IMR-90 (cell line): ENCODE measurements around the gene MIER3. TPM values are rescaled to one million over a fixed set of nuclear protein-coding genes. Genes with fewer than 3 reads are reported as not detected.

Experiments used
- ATAC-seq: fragments of 200-7000 bp; cut with Tn5 transposase; 2 replicates; pipeline ENCODE4 v1.9.1; 2020; ENCODE audit warnings: low read depth, mild to moderate bottlenecking, moderate library complexity
- BruUV-seq: library from RNA; stranded (reverse); fragments of 400-500 nt; replicated peaks from 2 replicates; lab custom pipeline; 2021; lab: Mats Ljungman, UMichigan
- CTCF ChIA-PET: fragments of 300-600 bp; formaldehyde crosslinking; extraction: SDS; loops from one replicate; lab custom pipeline; 2021; ENCODE audit warnings: antibody characterized with exemption; lab: Yijun Ruan, JAX
- POLR2A ChIA-PET: fragments of 300-600 bp; sonication (Branson Sonifier 250); formaldehyde crosslinking; loops from one replicate; lab custom pipeline; 2022; ENCODE audit warnings: antibody characterized with exemption; ENCODE audit not compliant: unreplicated experiment; lab: Charles Lee
- DNase-seq: peaks from one replicate; pipeline ENCODE4 v3.0.0; 2013
- H2AFZ ChIP-seq: replicated peaks from 2 replicates; pipeline ENCODE3; 2013; ENCODE audit warnings: low read length, mild to moderate bottlenecking; ENCODE audit not compliant: poor library complexity
- H2AK5ac ChIP-seq: 2 replicates; pipeline ENCODE4 v1.6.1; 2013; ENCODE audit warnings: low read depth, low read length, inconsistent platforms
- H2AK9ac ChIP-seq: replicated peaks from 2 replicates; pipeline ENCODE3; 2013; ENCODE audit warnings: mild to moderate bottlenecking, low read depth, low read length, moderate library complexity; ENCODE audit not compliant: poor library complexity
- H2BK120ac ChIP-seq: 2 replicates; pipeline ENCODE4 v1.6.1; 2013; ENCODE audit warnings: low read depth, low read length, inconsistent platforms
- H2BK15ac ChIP-seq: 3 replicates; pipeline ENCODE4 v1.6.1; 2013; ENCODE audit warnings: low read depth, low read length, inconsistent platforms
- H2BK20ac ChIP-seq: 2 replicates; pipeline ENCODE4 v1.6.1; 2013; ENCODE audit warnings: low read depth, mild to moderate bottlenecking, inconsistent platforms, low read length, moderate library complexity
- H2BK5ac ChIP-seq: 2 replicates; pipeline ENCODE4 v1.6.1; 2013; ENCODE audit warnings: mild to moderate bottlenecking, low read depth, low read length, inconsistent platforms; ENCODE audit not compliant: poor library complexity, severe bottlenecking
- H3K14ac ChIP-seq: replicated peaks from 2 replicates; pipeline ENCODE4 v1.6.1; 2013; ENCODE audit warnings: low read depth, low read length, inconsistent platforms
- H3K18ac ChIP-seq: 2 replicates; pipeline ENCODE4 v1.6.1; 2013; ENCODE audit warnings: low read depth, low read length, control low read depth
- H3K23ac ChIP-seq: 2 replicates; pipeline ENCODE4 v1.6.1; 2013; ENCODE audit warnings: low read depth, low read length, inconsistent platforms
- H3K27ac ChIP-seq: 2 replicates; pipeline ENCODE4 v1.5.1; 2013; ENCODE audit warnings: mild to moderate bottlenecking, control low read depth, low read length; ENCODE audit not compliant: insufficient read depth
- H3K27me3 ChIP-seq: 2 replicates; pipeline ENCODE4 v1.6.1; 2013; ENCODE audit warnings: low read length; ENCODE audit not compliant: control insufficient read depth, insufficient read depth
- H3K36me3 ChIP-seq: 2 replicates; pipeline ENCODE4 v1.6.1; 2013; ENCODE audit warnings: low read length, mixed read lengths; ENCODE audit not compliant: control insufficient read depth, insufficient read depth
- H3K4ac ChIP-seq: 2 replicates; pipeline ENCODE4 v1.6.1; 2013; ENCODE audit warnings: low read depth, low read length, inconsistent platforms
- H3K4me1 ChIP-seq: 2 replicates; pipeline ENCODE4 v1.6.1; 2013; ENCODE audit warnings: low read length, mixed read lengths; ENCODE audit not compliant: control insufficient read depth, insufficient read depth
- H3K4me2 ChIP-seq: 2 replicates; pipeline ENCODE4 v1.6.1; 2013; ENCODE audit warnings: low read depth, mild to moderate bottlenecking, control low read depth, low read length, moderate library complexity
- H3K4me3 ChIP-seq: 2 replicates; pipeline ENCODE4 v1.5.1; 2013; ENCODE audit warnings: low read depth, mild to moderate bottlenecking, control low read depth, low read length, moderate library complexity; ENCODE audit not compliant: insufficient read depth
- H3K56ac ChIP-seq: 2 replicates; pipeline ENCODE4 v1.6.1; 2013; ENCODE audit warnings: low read length, inconsistent platforms; ENCODE audit not compliant: insufficient read depth; ENCODE audit errors: extremely low read depth
- H3K79me1 ChIP-seq, 2 experiments: 2 replicates each; pipeline ENCODE4 v1.6.1; 2013; ENCODE audit warnings: low read length in 2 of 2, inconsistent platforms in 1 of 2, low read depth in 1 of 2
- H3K9ac ChIP-seq: 2 replicates; pipeline ENCODE4 v1.6.1; 2013; ENCODE audit warnings: low read depth, low read length, control low read depth
- H3K9me1 ChIP-seq: 2 replicates; pipeline ENCODE4 v1.6.1; 2013; ENCODE audit warnings: low read length, inconsistent platforms; ENCODE audit not compliant: insufficient read depth
- H3K9me3 ChIP-seq: 2 replicates; pipeline ENCODE4 v1.6.1; 2013; ENCODE audit warnings: low read length; ENCODE audit not compliant: control insufficient read depth, insufficient read depth
- H4K20me1 ChIP-seq: 2 replicates; pipeline ENCODE4 v1.6.1; 2013; ENCODE audit warnings: low read length, inconsistent platforms; ENCODE audit not compliant: insufficient read depth
- H4K5ac ChIP-seq: 2 replicates; pipeline ENCODE4 v1.6.1; 2013; ENCODE audit warnings: mild to moderate bottlenecking, low read depth, low read length, control low read depth
- H4K8ac ChIP-seq, 2 experiments: 2 replicates each; pipeline ENCODE4 v1.6.1; 2013; ENCODE audit warnings: low read depth in 2 of 2, low read length in 2 of 2, control low read depth in 1 of 2, inconsistent platforms in 1 of 2
- H4K91ac ChIP-seq: 2 replicates; pipeline ENCODE4 v1.6.1; 2013; ENCODE audit warnings: low read depth, low read length, inconsistent platforms; ENCODE audit not compliant: insufficient read depth
- CEBPB ChIP-seq: IDR thresholded peaks from 2 replicates; pipeline ENCODE4 v1.6.1; 2012; ENCODE audit warnings: low read depth, low read length, improper control_type of control experiment
- CHD1 ChIP-seq: IDR thresholded peaks from 2 replicates; pipeline ENCODE4 v1.6.1; 2012; ENCODE audit warnings: low read depth, low read length, improper control_type of control experiment
- ELK1 ChIP-seq: fragments of 150-350 bp; IDR thresholded peaks from 2 replicates; pipeline ENCODE4 v1.6.1; 2016; ENCODE audit warnings: low read depth, mild to moderate bottlenecking, low read length, moderate library complexity, borderline replicate concordance
- MAFK ChIP-seq: IDR thresholded peaks from 2 replicates; pipeline ENCODE4 v1.6.1; 2012; ENCODE audit warnings: low read depth, low read length, improper control_type of control experiment
- NFE2L2 ChIP-seq: fragments of 150-350 bp; IDR thresholded peaks from 2 replicates; pipeline ENCODE4 v1.6.1; 2016; ENCODE audit warnings: low read depth, mild to moderate bottlenecking, low read length
- RAD21 ChIP-seq: IDR thresholded peaks from 2 replicates; pipeline ENCODE4 v1.6.1; 2012; ENCODE audit warnings: low read length, improper control_type of control experiment
- RCOR1 ChIP-seq: IDR thresholded peaks from 2 replicates; pipeline ENCODE4 v1.6.1; 2012; ENCODE audit warnings: mild to moderate bottlenecking, low read length, improper control_type of control experiment; ENCODE audit not compliant: insufficient replicate concordance
- WGBS, 2 experiments: methylation state at CpG; one replicate each; pipeline versions ENCODE4 v1.1.5 to v1.1.7; 2013; ENCODE audit warnings: missing lambda C conversion rate in 2 of 2; ENCODE audit not compliant: insufficient read length in 1 of 2; ENCODE audit errors: extremely low coverage in 2 of 2; 5-methylcytosine and 5-hydroxymethylcytosine counted together
- dilution Hi-C: fragments of 300-500 bp; cut with HindIII; formaldehyde crosslinking; loops from one replicate; pipeline ENCODE4 v1.14.3; 2018; ENCODE audit warnings: low sequenced_read_pairs; ENCODE audit not compliant: unreplicated experiment
- in situ Hi-C: fragments of 300-500 bp; cut with MboI; formaldehyde crosslinking; loops from 3 replicates; pipeline ENCODE4 v1.14.3; 2019; ENCODE audit warnings: low sequenced_read_pairs, inconsistent platforms, mixed read lengths
- intact Hi-C: fragments of 100-400 bp; cut with micrococcal nuclease; formaldehyde crosslinking; loops from 2 replicates; pipeline ENCODE4 v1.10.0; 2022
- polyA plus RNA-seq, 3 experiments: library from polyadenylated mRNA; depleted of rRNA; stranded (reverse); fragments of >200 nt; gene quantifications; 2 replicates each; pipeline ENCODE4 v1.2.3, GENCODE V29; 2012; ENCODE audit warnings: low replicate concordance in 1 of 3
- total RNA-seq: library from RNA; depleted of rRNA; stranded (reverse); fragments of >200 nt; gene quantifications from 2 replicates; pipeline ENCODE4 v1.2.3, GENCODE V29; 2012
- TF ChIP-seq, protein P1 (sequence below): fragments of 150-350 bp; IDR thresholded peaks from 2 replicates; pipeline ENCODE4 v1.6.1; 2017; ENCODE audit warnings: mild to moderate bottlenecking, antibody characterized with exemption, low read length, low read depth

The MIER3 gene
- total and polyA plus RNA-seq, 2 of the 4 experiments (the other 2 are of a cell fraction), result 6.4 to 22.9 TPM

DNA sequence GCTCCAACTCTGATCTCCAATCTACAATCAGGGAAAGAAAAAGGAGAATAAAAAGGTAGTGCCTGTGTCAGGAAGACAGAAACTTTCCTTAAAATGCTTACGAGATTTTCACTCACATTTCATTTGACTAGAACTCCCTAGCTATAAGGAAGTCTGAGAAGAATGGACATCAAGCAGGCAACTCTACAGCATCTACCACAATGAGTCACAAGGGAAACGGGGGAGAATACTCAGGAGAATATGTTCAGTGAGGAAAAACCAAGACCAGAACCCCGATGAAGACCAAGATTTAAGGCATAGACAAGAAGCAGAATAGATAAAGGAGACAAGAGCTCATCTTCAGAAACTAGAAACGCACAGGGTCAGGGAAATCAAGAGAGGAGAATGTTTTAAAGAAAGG, 51.5 kb downstream of the MIER3 start:
- Histone ChIP-seq H3K4me2 (peak overlapping the region; percentile 40; the same call in 1 of the 2 replicates), H4K20me1 (no peaks in the 10 kb centered on the region), H3K4me1 (no peaks in the 10 kb centered on the region; the same call in 1 of the 2 replicates), H2AFZ (no peak overlapping the region), H3K79me1 (no peaks in the 10 kb centered on the region), H2AK9ac (no peak overlapping the region), H4K8ac (no peak overlapping the region), H3K56ac (no peak overlapping the region), H3K9me3 (peaks cover 3% of the 10 kb centered on the region; the same call in 1 of the 2 replicates), H3K9ac (peak overlapping the region; percentile 53; the same call in 1 of the 2 replicates), H3K4ac (no peak overlapping the region), H3K27ac (no peak overlapping the region), H2BK15ac (no peak overlapping the region), H2BK5ac (no peak overlapping the region), H3K36me3 (no peaks in the 10 kb centered on the region), H3K18ac (no peak overlapping the region), H2BK20ac (no peak overlapping the region), H3K27me3 (no peaks in the 10 kb centered on the region; the same call in 1 of the 2 replicates), H3K14ac (no peak overlapping the region), H2AK5ac (no peak overlapping the region), H3K9me1 (no peaks in the 10 kb centered on the region), H4K91ac (no peak overlapping the region), H2BK120ac (no peak overlapping the region), H4K5ac (no peak overlapping the region), H3K4me3 (no peak overlapping the region), H3K23ac (no peak overlapping the region)
- in situ Hi-C loops (loop anchor here (25.0 kb wide), 1 partner anchor 1562 kb away; the partner anchor contains the start of gene PLK2), intact Hi-C loops (loop anchor here (2.0 to 5.0 kb wide), 2 partner anchors 376 to 1562 kb away; partner anchors contain the start of gene PLK2), dilution Hi-C loops (no loop called here)
- ChIA-PET POLR2A (no interaction called here), CTCF (interaction anchor here (0.6 to 1.2 kb wide), 5 partner anchors 10 to 323 kb away, joined by 3 read pairs; no protein-coding TSS in a partner anchor)
- TF ChIP-seq RCOR1, result no peak
- no peak for TF ChIP-seq MAFK
- TF ChIP-seq ELK1, result no peak
- TF ChIP-seq, protein P1, sequence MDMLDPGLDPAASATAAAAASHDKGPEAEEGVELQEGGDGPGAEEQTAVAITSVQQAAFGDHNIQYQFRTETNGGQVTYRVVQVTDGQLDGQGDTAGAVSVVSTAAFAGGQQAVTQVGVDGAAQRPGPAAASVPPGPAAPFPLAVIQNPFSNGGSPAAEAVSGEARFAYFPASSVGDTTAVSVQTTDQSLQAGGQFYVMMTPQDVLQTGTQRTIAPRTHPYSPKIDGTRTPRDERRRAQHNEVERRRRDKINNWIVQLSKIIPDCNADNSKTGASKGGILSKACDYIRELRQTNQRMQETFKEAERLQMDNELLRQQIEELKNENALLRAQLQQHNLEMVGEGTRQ, result no peak
- TF ChIP-seq RAD21, result no peak
- TF ChIP-seq CEBPB, result no peak
- TF ChIP-seq NFE2L2, result no peak
- TF ChIP-seq CHD1, result no peak
- peak; percentile 53 for DNase-seq
- ATAC-seq, result peak; percentile 76
- no TSS peak for BruUV-seq
- 65% methylated on average over 2 of the region's 4 CpGs; no CpG with 5 or more reads in 1 of the 2 experiments for WGBS, 2 experiments
